Measurements from ENCODE around the gene EFNA5. TPM values are rescaled to one million over a fixed set of nuclear protein-coding genes. Genes with fewer than 3 reads are reported as not detected.

EFNA5 gene
- total and polyA plus RNA-seq, 2 of the 13 experiments (the other 11 are each of a cell fraction or from before 2014, with no cell fraction given): not detected

DNA sequence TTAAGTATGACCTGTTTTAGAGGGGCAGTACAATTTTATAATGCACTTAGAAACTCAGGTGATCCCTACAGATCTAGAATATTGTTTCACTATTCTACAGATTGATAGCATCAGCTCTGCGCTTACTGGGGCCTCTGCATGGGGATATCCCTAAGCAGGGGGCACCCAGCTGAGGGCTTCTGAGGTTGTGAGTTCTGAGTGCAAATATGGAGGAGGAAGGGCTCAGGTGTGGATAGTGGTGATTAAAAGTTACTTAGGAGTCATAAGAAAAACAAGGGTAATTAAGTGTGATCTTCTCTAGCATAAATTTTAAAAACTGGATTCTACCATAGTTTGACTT lies 274.4 kb downstream of the EFNA5 start:
- ATAC-seq (no peak), DNase-seq (ENCODE audit: low spot score) (no peak), FAIRE-seq (no peak)
- no peaks in the 10 kb centered on the region for H3K4me1 ChIP-seq (ENCODE audit: insufficient read depth, low read length)
- intact Hi-C loops (cut with micrococcal nuclease; ENCODE audit: unreplicated experiment): no loop called here
- H4K20me1 ChIP-seq (ENCODE audit: insufficient read depth, low read length): no peaks in the 10 kb centered on the region
- TF ChIP-seq IKZF1 (IDR thresholded peaks at IDR 0.05) (no peak), CENPT (CRISPR knock-in tag; IDR thresholded peaks at IDR 0.05; ENCODE audit: low read depth) (no peak), ZNF614 (CRISPR knock-in tag; IDR thresholded peaks at IDR 0.05; ENCODE audit: borderline replicate concordance) (no peak), EZH2 (conservative IDR thresholded peaks at IDR 0.05; ENCODE audit: low read depth, low read length) (no peak), PAX8 (CRISPR knock-in tag; IDR thresholded peaks at IDR 0.05; ENCODE audit: borderline replicate concordance) (no peak), CBX5 (CRISPR knock-in tag; IDR thresholded peaks at IDR 0.05; ENCODE audit: borderline replicate concordance) (no peak)
- TF ChIP-seq, protein P1, sequence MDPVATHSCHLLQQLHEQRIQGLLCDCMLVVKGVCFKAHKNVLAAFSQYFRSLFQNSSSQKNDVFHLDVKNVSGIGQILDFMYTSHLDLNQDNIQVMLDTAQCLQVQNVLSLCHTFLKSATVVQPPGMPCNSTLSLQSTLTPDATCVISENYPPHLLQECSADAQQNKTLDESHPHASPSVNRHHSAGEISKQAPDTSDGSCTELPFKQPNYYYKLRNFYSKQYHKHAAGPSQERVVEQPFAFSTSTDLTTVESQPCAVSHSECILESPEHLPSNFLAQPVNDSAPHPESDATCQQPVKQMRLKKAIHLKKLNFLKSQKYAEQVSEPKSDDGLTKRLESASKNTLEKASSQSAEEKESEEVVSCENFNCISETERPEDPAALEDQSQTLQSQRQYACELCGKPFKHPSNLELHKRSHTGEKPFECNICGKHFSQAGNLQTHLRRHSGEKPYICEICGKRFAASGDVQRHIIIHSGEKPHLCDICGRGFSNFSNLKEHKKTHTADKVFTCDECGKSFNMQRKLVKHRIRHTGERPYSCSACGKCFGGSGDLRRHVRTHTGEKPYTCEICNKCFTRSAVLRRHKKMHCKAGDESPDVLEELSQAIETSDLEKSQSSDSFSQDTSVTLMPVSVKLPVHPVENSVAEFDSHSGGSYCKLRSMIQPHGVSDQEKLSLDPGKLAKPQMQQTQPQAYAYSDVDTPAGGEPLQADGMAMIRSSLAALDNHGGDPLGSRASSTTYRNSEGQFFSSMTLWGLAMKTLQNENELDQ (CRISPR knock-in tag; IDR thresholded peaks at IDR 0.05; ENCODE audit: borderline replicate concordance): no peak
- TF ChIP-seq, protein P2, sequence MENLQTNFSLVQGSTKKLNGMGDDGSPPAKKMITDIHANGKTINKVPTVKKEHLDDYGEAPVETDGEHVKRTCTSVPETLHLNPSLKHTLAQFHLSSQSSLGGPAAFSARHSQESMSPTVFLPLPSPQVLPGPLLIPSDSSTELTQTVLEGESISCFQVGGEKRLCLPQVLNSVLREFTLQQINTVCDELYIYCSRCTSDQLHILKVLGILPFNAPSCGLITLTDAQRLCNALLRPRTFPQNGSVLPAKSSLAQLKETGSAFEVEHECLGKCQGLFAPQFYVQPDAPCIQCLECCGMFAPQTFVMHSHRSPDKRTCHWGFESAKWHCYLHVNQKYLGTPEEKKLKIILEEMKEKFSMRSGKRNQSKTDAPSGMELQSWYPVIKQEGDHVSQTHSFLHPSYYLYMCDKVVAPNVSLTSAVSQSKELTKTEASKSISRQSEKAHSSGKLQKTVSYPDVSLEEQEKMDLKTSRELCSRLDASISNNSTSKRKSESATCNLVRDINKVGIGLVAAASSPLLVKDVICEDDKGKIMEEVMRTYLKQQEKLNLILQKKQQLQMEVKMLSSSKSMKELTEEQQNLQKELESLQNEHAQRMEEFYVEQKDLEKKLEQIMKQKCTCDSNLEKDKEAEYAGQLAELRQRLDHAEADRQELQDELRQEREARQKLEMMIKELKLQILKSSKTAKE (CRISPR knock-in tag; IDR thresholded peaks at IDR 0.05; ENCODE audit: borderline replicate concordance): no peak
- no peaks in the 10 kb centered on the region for H3K27me3 ChIP-seq (ENCODE audit: control insufficient read depth in 1 of 2, insufficient read depth in 2 of 2, low read length in 2 of 2)
- no peak overlapping the region for H3K4me2 ChIP-seq (ENCODE audit: low read depth, low read length)
- no peak overlapping the region for H2AFZ ChIP-seq (ENCODE audit: low read length)
- no peaks in the 10 kb centered on the region for H3K79me2 ChIP-seq (ENCODE audit: insufficient read depth, low read length)
- in situ Hi-C loops (cut with HindIII; ENCODE audit: extremely low pct_ligation_motif_present, low pct_unique_long_range_greater_than_20kb): no loop called here
- H3K4me3 ChIP-seq (replicated peaks in 1 of 3; ENCODE audit: insufficient read depth in 1 of 3, low read depth in 2 of 3, low read length in 3 of 3): no peak overlapping the region
- no peaks in the 10 kb centered on the region for H3K9me3 ChIP-seq (ENCODE audit: low read length)
- 31% methylated on average over 1 of the region's 1 CpG for WGBS (ENCODE audit: low lambda C conversion rate)
- CTCF ChIA-PET (ENCODE audit: low intra/inter-chr PET ratio, low total read pairs): no interaction called here
- POLR2A ChIA-PET: no interaction called here
- no peaks in the 10 kb centered on the region for H3K36me3 ChIP-seq (replicated peaks in 1 of 2; ENCODE audit: control insufficient read depth in 1 of 2, insufficient read depth in 2 of 2, low read length in 2 of 2)
- no TSS peak for BruUV-seq (replicated peaks)
- no peak overlapping the region for H3K9ac ChIP-seq (ENCODE audit: insufficient read depth, low read depth, low read length)
- H3K27ac ChIP-seq (ENCODE audit: extremely low read length, insufficient read depth, low read length): no peak overlapping the region

Measured in HepG2 (cell line).